ENCODE results near the gene LCLAT1.
"Not testable (repeated sequence)": the region's sequence is repeated elsewhere in the genome, so short reads cannot be mapped to it uniquely, and the experiment has no call there.

LCLAT1 gene

DNA sequence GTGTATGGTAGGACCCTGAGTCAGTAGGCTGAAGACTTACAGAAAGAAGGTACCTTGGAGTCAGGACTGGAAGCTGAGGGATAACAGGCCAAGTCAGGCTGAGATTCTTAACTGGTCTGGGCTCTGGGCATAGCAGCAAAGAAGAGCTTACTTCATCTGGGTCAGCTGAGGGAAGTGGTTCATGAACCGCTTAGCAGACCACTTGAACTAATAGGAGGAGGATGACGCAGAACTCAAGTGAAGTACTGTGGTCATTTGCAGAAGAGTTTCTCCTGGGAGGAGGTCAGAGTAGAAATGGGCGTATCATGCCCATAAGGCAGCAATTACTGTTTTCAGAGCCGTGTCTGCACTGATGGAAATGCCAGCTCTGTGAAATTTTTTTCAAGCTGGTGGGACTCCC is 164.5 kb downstream of the LCLAT1 start:
- no peaks in the 10 kb centered on the region for H3K4me1 ChIP-seq (ENCODE audit: insufficient read depth, low read length, severe bottlenecking)
- no peak overlapping the region for H2AFZ ChIP-seq (ENCODE audit: low read length)
- H3K4me2 ChIP-seq (ENCODE audit: low read length), result no peak overlapping the region
- no peaks in the 10 kb centered on the region for H3F3A ChIP-seq (ENCODE audit: insufficient read depth, low read length)
- no peaks in the 10 kb centered on the region for H3K79me2 ChIP-seq (ENCODE audit: insufficient read depth, low read length)
- no peak overlapping the region for H3K27ac ChIP-seq (ENCODE audit: low read depth, low read length, poor library complexity, severe bottlenecking)
- H3K4me3 ChIP-seq (ENCODE audit: low read depth, low read length, poor library complexity, severe bottlenecking), result no peak overlapping the region
- H3K9me3 ChIP-seq (ENCODE audit: low read length), result no peaks in the 10 kb centered on the region
- H3K9me2 ChIP-seq (ENCODE audit: low read depth, low read length), result no peaks in the 10 kb centered on the region
- TF ChIP-seq, protein P1, sequence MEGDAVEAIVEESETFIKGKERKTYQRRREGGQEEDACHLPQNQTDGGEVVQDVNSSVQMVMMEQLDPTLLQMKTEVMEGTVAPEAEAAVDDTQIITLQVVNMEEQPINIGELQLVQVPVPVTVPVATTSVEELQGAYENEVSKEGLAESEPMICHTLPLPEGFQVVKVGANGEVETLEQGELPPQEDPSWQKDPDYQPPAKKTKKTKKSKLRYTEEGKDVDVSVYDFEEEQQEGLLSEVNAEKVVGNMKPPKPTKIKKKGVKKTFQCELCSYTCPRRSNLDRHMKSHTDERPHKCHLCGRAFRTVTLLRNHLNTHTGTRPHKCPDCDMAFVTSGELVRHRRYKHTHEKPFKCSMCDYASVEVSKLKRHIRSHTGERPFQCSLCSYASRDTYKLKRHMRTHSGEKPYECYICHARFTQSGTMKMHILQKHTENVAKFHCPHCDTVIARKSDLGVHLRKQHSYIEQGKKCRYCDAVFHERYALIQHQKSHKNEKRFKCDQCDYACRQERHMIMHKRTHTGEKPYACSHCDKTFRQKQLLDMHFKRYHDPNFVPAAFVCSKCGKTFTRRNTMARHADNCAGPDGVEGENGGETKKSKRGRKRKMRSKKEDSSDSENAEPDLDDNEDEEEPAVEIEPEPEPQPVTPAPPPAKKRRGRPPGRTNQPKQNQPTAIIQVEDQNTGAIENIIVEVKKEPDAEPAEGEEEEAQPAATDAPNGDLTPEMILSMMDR (IDR thresholded peaks at IDR 0.05; ENCODE audit: low read length), result no peak
- TF ChIP-seq EZH2 (IDR thresholded peaks at IDR 0.05; ENCODE audit: borderline replicate concordance, low read length), result no peak
- H3K9ac ChIP-seq (ENCODE audit: low read length), result no peak overlapping the region
- no peaks in the 10 kb centered on the region for H3K36me3 ChIP-seq (ENCODE audit: insufficient read depth, low read length)
- H3K27me3 ChIP-seq (ENCODE audit: insufficient read depth, low read length), result no peaks in the 10 kb centered on the region
- no peaks in the 10 kb centered on the region for H4K20me1 ChIP-seq (ENCODE audit: insufficient read depth, low read length)

DNA sequence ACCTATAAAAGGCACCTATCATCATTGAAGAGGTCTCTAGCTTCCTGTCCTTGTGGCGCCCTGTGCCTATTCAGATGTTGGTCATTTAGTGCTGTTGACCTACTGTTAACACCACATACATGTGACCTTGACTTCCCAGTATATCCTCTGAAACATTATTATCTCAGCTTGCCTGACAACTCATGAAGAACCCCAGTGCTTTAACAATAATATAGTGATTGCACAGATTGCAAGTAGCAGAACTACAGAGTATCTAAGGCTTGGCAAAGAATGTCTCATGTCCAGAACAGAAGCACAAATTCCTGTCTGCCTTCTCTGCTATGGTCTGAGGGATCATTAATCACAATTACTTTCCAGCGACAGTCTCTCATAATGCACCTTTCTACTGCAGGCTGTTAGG is 165.3 kb downstream of the LCLAT1 start:
- Histone ChIP-seq H3K9ac (ENCODE audit: low read length) (no peak overlapping the region), H3K9me2 (ENCODE audit: low read depth, low read length) (no peaks in the 10 kb centered on the region), H4K20me1 (ENCODE audit: insufficient read depth, low read length) (no peaks in the 10 kb centered on the region), H3K79me2 (ENCODE audit: insufficient read depth, low read length) (no peaks in the 10 kb centered on the region), H3K4me1 (ENCODE audit: insufficient read depth, low read length, severe bottlenecking) (no peaks in the 10 kb centered on the region), H3K9me3 (ENCODE audit: low read length) (no peaks in the 10 kb centered on the region), H3K4me3 (ENCODE audit: low read depth, low read length, poor library complexity, severe bottlenecking) (no peak overlapping the region), H2AFZ (ENCODE audit: low read length) (no peak overlapping the region), H3K27ac (ENCODE audit: low read depth, low read length, poor library complexity, severe bottlenecking) (no peak overlapping the region), H3K36me3 (ENCODE audit: insufficient read depth, low read length) (no peaks in the 10 kb centered on the region), H3F3A (ENCODE audit: insufficient read depth, low read length) (no peaks in the 10 kb centered on the region), H3K4me2 (ENCODE audit: low read length) (no peak overlapping the region), H3K27me3 (ENCODE audit: insufficient read depth, low read length) (no peaks in the 10 kb centered on the region)
- no peak for TF ChIP-seq EZH2 (IDR thresholded peaks at IDR 0.05; ENCODE audit: borderline replicate concordance, low read length)
- TF ChIP-seq, protein P1 (IDR thresholded peaks at IDR 0.05; ENCODE audit: low read length), result no peak

DNA sequence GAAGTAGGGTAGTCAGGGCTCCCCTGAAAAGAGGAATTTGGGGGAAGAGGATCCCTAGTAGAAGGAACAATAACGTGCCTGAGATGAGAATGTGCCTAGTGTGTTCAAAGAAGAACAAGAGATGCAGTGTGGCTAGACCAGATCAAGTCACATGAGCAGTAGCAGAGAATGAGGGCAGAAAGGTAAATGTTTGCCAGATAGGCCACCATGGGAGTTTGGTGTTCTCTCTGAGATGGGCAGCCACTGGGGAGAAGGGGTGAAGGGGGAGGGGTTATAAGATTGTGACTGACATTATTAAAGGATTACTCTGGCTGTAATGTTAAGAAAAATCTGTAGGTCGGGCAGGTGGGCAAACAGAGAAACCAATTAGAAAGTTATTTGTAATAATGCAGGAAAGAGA is 166.0 kb downstream of the LCLAT1 start:
- TF ChIP-seq, protein P1 (IDR thresholded peaks at IDR 0.05; ENCODE audit: low read length), result no peak
- TF ChIP-seq EZH2 (IDR thresholded peaks at IDR 0.05; ENCODE audit: borderline replicate concordance, low read length), result no peak
- H3K27ac ChIP-seq (ENCODE audit: low read depth, low read length, poor library complexity, severe bottlenecking), result no peak overlapping the region

DNA sequence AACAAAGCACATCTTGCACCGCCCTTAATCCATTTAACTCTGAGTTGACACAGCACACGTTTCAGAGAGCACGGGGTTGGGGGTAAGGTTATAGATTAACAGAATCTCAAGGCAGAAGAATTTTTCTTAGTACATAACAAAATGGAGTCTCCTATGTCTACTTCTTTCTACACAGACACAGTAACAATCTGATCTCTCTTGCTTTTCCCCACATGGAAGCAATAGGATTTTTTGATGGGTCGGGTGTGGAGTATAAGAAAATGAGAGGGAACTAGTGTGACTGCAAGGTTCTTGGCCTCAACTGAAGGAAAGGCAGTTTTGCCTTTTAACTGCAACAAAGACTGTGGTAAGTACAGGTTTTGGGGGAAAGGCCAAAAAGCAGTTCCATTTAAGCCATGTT is 167.2 kb downstream of the LCLAT1 start:
- not testable (repeated sequence) for H3K27me3 ChIP-seq (ENCODE audit: insufficient read depth, low read length); H3K4me3 ChIP-seq (ENCODE audit: low read depth, low read length, poor library complexity, severe bottlenecking); H3K4me2 ChIP-seq (ENCODE audit: low read length); H3K36me3 ChIP-seq (ENCODE audit: insufficient read depth, low read length); H3F3A ChIP-seq (ENCODE audit: insufficient read depth, low read length); H3K4me1 ChIP-seq (ENCODE audit: insufficient read depth, low read length, severe bottlenecking); H3K9me2 ChIP-seq (ENCODE audit: low read depth, low read length); H4K20me1 ChIP-seq (ENCODE audit: insufficient read depth, low read length); H3K9ac ChIP-seq (ENCODE audit: low read length); H3K79me2 ChIP-seq (ENCODE audit: insufficient read depth, low read length); H3K9me3 ChIP-seq (ENCODE audit: low read length); H3K27ac ChIP-seq (ENCODE audit: low read depth, low read length, poor library complexity, severe bottlenecking); H2AFZ ChIP-seq (ENCODE audit: low read length)

More for the DNA sequence above, 166.0 kb downstream of the LCLAT1 start:
- Histone ChIP-seq H3K9me3 (ENCODE audit: low read length) (no peaks in the 10 kb centered on the region), H3K79me2 (ENCODE audit: insufficient read depth, low read length) (no peaks in the 10 kb centered on the region), H3K36me3 (ENCODE audit: insufficient read depth, low read length) (no peaks in the 10 kb centered on the region), H4K20me1 (ENCODE audit: insufficient read depth, low read length) (no peaks in the 10 kb centered on the region), H3K9ac (ENCODE audit: low read length) (no peak overlapping the region), H3K4me3 (ENCODE audit: low read depth, low read length, poor library complexity, severe bottlenecking) (no peak overlapping the region), H3K9me2 (ENCODE audit: low read depth, low read length) (no peaks in the 10 kb centered on the region), H2AFZ (ENCODE audit: low read length) (no peak overlapping the region), H3K4me2 (ENCODE audit: low read length) (no peak overlapping the region), H3K4me1 (ENCODE audit: insufficient read depth, low read length, severe bottlenecking) (no peaks in the 10 kb centered on the region), H3K27me3 (ENCODE audit: insufficient read depth, low read length) (no peaks in the 10 kb centered on the region), H3F3A (ENCODE audit: insufficient read depth, low read length) (no peaks in the 10 kb centered on the region)

Data from OCI-LY1 (cell line).